GM23338 (cell line): ENCODE results near the gene GNB1L. TPM values are rescaled to one million over a fixed set of nuclear protein-coding genes. Genes with fewer than 3 reads are reported as not detected.

Source experiments
- ATAC-seq: fragments of 200-7000 bp; cut with Tn5 transposase; 3 replicates; pipeline ENCODE4 v1.9.1; 2020
- DNase-seq: peaks from one replicate; pipeline ENCODE4 v3.0.0-alpha.2; 2015; ENCODE audit warnings: low spot score
- H2AFZ ChIP-seq: fragments of 200-600 bp; sonication (generic); 2 replicates; pipeline ENCODE4 v1.8.0; 2016; ENCODE audit warnings: antibody characterized with exemption, mild to moderate bottlenecking, moderate library complexity
- H3F3A ChIP-seq: fragments of 200-600 bp; sonication (generic); replicated peaks from 2 replicates; pipeline ENCODE4 v1.8.0; 2017; ENCODE audit warnings: antibody characterized with exemption, mixed run types, low read depth
- H3K27ac ChIP-seq: fragments of 200-600 bp; sonication (generic); 2 replicates; pipeline ENCODE4 v1.6.1; 2016; ENCODE audit warnings: low read depth
- H3K27me3 ChIP-seq: fragments of 200-600 bp; sonication (generic); 2 replicates; pipeline ENCODE4 v1.8.0; 2016; ENCODE audit warnings: mild to moderate bottlenecking, mixed run types, moderate library complexity; ENCODE audit not compliant: insufficient read depth
- H3K36me3 ChIP-seq: fragments of 200-600 bp; sonication (generic); 2 replicates; pipeline ENCODE4 v1.8.0; 2016; ENCODE audit warnings: mild to moderate bottlenecking; ENCODE audit not compliant: insufficient read depth
- H3K4me1 ChIP-seq: fragments of 200-600 bp; sonication (generic); 2 replicates; pipeline ENCODE4 v1.8.0; 2016; ENCODE audit warnings: mild to moderate bottlenecking, moderate library complexity; ENCODE audit not compliant: insufficient read depth
- H3K4me2 ChIP-seq: fragments of 200-600 bp; sonication (generic); 2 replicates; pipeline ENCODE4 v1.7.1; 2017; ENCODE audit warnings: mixed run types
- H3K4me3 ChIP-seq: fragments of 200-600 bp; sonication (generic); 2 replicates; pipeline ENCODE4 v1.6.1; 2016; ENCODE audit warnings: mixed run types
- H3K79me2 ChIP-seq: fragments of 200-600 bp; sonication (generic); replicated peaks from 2 replicates; pipeline ENCODE4 v1.8.0; 2017; ENCODE audit warnings: mild to moderate bottlenecking; ENCODE audit not compliant: insufficient read depth
- H3K9me2 ChIP-seq: fragments of 200-600 bp; sonication (generic); 2 replicates; pipeline ENCODE4 v1.8.0; 2017; ENCODE audit not compliant: insufficient read depth
- H4K20me1 ChIP-seq: fragments of 200-600 bp; sonication (generic); replicated peaks from 2 replicates; pipeline ENCODE4 v1.8.0; 2017; ENCODE audit warnings: mild to moderate bottlenecking; ENCODE audit not compliant: insufficient read depth
- H3K27ac Mint-ChIP-seq: 2 replicates; pipeline ENCODE4 v1.8.0; 2020; ENCODE audit warnings: inconsistent platforms, mild to moderate bottlenecking, moderate library complexity, mixed read lengths
- H3K27me3 Mint-ChIP-seq: 3 replicates; pipeline ENCODE4 v1.8.0; 2022; ENCODE audit warnings: low read depth, mild to moderate bottlenecking, moderate library complexity, mixed read lengths, inconsistent platforms; ENCODE audit not compliant: insufficient read depth, poor library complexity
- H3K36me3 Mint-ChIP-seq: 3 replicates; pipeline ENCODE4 v1.8.0; 2021; ENCODE audit warnings: low read depth, mild to moderate bottlenecking, inconsistent platforms, moderate library complexity, mixed read lengths
- H3K4me1 Mint-ChIP-seq: 3 replicates; pipeline ENCODE4 v1.8.0; 2020; ENCODE audit warnings: mild to moderate bottlenecking, inconsistent platforms, mixed read lengths
- H3K4me3 Mint-ChIP-seq: 3 replicates; pipeline ENCODE4 v1.8.0; 2021; ENCODE audit warnings: moderate library complexity, mild to moderate bottlenecking, inconsistent platforms, mixed read lengths
- H3K9me3 Mint-ChIP-seq: 3 replicates; pipeline ENCODE4 v1.8.0; 2020; ENCODE audit warnings: moderate library complexity, mild to moderate bottlenecking, inconsistent platforms, mixed read lengths
- CREB1 ChIP-seq: fragments of 250-450 bp; sonication (Bioruptor Pico); IDR thresholded peaks from 2 replicates; pipeline ENCODE4 v1.5.0; 2020; ENCODE audit warnings: low read depth, mild to moderate bottlenecking, moderate library complexity
- CTCF ChIP-seq, 2 experiments: fragments of 200-600 bp in 1 of 2; sonication (generic) in 1 of 2; conservative IDR thresholded peaks; 2 replicates each; pipeline versions ENCODE4 v1.5.1 to v1.6.1; 2016 to 2017; ENCODE audit warnings: antibody characterized with exemption in 2 of 2, low read depth in 2 of 2, mild to moderate bottlenecking in 2 of 2, moderate library complexity in 1 of 2
- ETS1 ChIP-seq: IDR thresholded peaks from 2 replicates; pipeline ENCODE4 v1.6.1; 2016; ENCODE audit warnings: antibody characterized with exemption
- EZH2 ChIP-seq: fragments of 200-600 bp; sonication (generic); IDR thresholded peaks from one replicate; pipeline ENCODE4 v1.8.0; 2017; ENCODE audit warnings: antibody characterized with exemption, mild to moderate bottlenecking, low read depth; ENCODE audit not compliant: unreplicated experiment
- EZH2phosphoT487 ChIP-seq: fragments of 200-600 bp; sonication (generic); IDR thresholded peaks from one replicate; pipeline ENCODE4 v1.8.1; 2018; ENCODE audit warnings: antibody characterized with exemption; ENCODE audit not compliant: unreplicated experiment
- JUNB ChIP-seq: IDR thresholded peaks from one replicate; pipeline ENCODE4 v1.6.1; 2016; ENCODE audit warnings: antibody characterized with exemption; ENCODE audit not compliant: unreplicated experiment
- POLR2AphosphoS5 ChIP-seq: IDR thresholded peaks from 2 replicates; pipeline ENCODE4 v1.6.1; 2016; ENCODE audit warnings: antibody characterized with exemption, low read depth
- ZNF462 ChIP-seq: fragments of 250-450 bp; sonication (Bioruptor Pico); IDR thresholded peaks from 2 replicates; pipeline ENCODE4 v1.5.0; 2020; ENCODE audit warnings: mild to moderate bottlenecking, moderate library complexity
- polyA plus RNA-seq: library from polyadenylated mRNA; unstranded; fragments of >200 nt; fragmentation: Nextera tagmentation; extraction: Ambion mirVana; gene quantifications from 2 replicates; pipeline ENCODE4 v1.2.1, GENCODE V29; 2016
- total RNA-seq: library from RNA; depleted of rRNA; stranded (reverse); fragments of >200 nt; shearing (Covaris generic); gene quantifications from 2 replicates; pipeline ENCODE4 v1.2.3, GENCODE V29; 2014

The GNB1L gene
- total and polyA plus RNA-seq, 2 experiments from 2014 or later = 15.2 to 27.8 TPM

GRCh38 chr22:19903031-19903430, 48.4 kb upstream of the GNB1L start (continued):
- TF ChIP-seq CTCF (conservative IDR thresholded peaks at IDR 0.05; ENCODE audit: low read depth in 2 of 2) = no peak
- no peak for TF ChIP-seq EZH2phosphoT487
- TF ChIP-seq JUNB = no peak

- no peak overlapping the region for H2AFZ ChIP-seq
- ATAC-seq = no peak
- H3K36me3 Mint-ChIP-seq = peaks cover 3% of the 10 kb centered on the region; the same call in 1 of the 3 replicates
- no peaks in the 10 kb centered on the region for H4K20me1 ChIP-seq
- H3K4me1 ChIP-seq = no peaks in the 10 kb centered on the region; the same call in 1 of the 2 replicates
- no peak overlapping the region for H3K27ac ChIP-seq
- peaks cover 20% of the 10 kb centered on the region for H3K4me1 Mint-ChIP-seq
- TF ChIP-seq ETS1 (no peak), ZNF462 (CRISPR knock-in tag) (no peak), EZH2 (no peak), EZH2phosphoT487 (no peak), CREB1 (no peak), POLR2AphosphoS5 (no peak)
- H3K9me2 ChIP-seq = no peaks in the 10 kb centered on the region
- H3K27me3 Mint-ChIP-seq = peaks cover 14% of the 10 kb centered on the region
- no peak overlapping the region for H3K4me2 ChIP-seq
- no peak for DNase-seq
- H3K79me2 ChIP-seq = no peaks in the 10 kb centered on the region
- no peaks in the 10 kb centered on the region for H3K36me3 ChIP-seq
- H3K9me3 Mint-ChIP-seq = peaks cover 3% of the 10 kb centered on the region; the same call in 1 of the 3 replicates
- H3F3A ChIP-seq = 0 out of 2 replicates have a peak, but pooled peaks cover 2% of the 10 kb centered on the region
- H3K27ac Mint-ChIP-seq = no peak overlapping the region
- H3K4me3 Mint-ChIP-seq = no peak overlapping the region
- H3K4me3 ChIP-seq = no peak overlapping the region
- H3K27me3 ChIP-seq = no peaks in the 10 kb centered on the region
Observed at GRCh38 chr22:19902245-19902715, 47.6 kb upstream of the GNB1L start.
